GM21528 (cell line): Measurements from ENCODE around the gene GUCY2F.
A peak's percentile ranks its signal among the peaks of the same experiment; 100 is the strongest.

Source experiments
- ATAC-seq: cut with Tn5 transposase; IDR thresholded peaks from one replicate; pipeline ENCODE4 v1.9.1; 2021; ENCODE audit warnings: mild to moderate bottlenecking, moderate library complexity; ENCODE audit not compliant: unreplicated experiment, low FRiP score

GUCY2F gene

GRCh38 chrX:109481986-109482385 is at the start of gene GUCY2F:
TSS of gene GUCY2F (minus strand) at chrX:109482086. CDS start at chrX:109475936, 6,150 bp downstream.
- ATAC-seq, result no peak

DNA sequence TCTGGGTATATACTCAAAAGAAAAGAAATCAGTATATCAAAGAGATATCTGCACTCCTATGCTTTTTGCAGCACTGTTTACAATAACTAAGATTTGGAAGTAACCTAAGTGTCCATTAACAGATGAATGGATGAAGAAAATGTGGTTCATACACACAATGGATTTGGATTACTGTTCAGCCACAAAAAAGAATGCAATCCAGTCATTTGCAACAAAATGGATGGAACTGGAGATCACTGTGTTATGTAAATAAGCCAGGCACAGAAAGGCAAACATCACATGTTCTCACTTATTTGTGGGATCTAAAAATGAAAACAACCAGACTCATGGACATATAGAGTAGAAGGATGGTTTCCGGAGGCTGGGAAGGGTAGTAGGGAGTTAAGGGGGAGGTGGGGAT is 37.1 kb upstream of the GUCY2F start:
- no peak for ATAC-seq

- no peak for ATAC-seq
These were observed 29.2 kb upstream of the GUCY2F start for GRCh38 chrX:109511113-109511512.

DNA sequence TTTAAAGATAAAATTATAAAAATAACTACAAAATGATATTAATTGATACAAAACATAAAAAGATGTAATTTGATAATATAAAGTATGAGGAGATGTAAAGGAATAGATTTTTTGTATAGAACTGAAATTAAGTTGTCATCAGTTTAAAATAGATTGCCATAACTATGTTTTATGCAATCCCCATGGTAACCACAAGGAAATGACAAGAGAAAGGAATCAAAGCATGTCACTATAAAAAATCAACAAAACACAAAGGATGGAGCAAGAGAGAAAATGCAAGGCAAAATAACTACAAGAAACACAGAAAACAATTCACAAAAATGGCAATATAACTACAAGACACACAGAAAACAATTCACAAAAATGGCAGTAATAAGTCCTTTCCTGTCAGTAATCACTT is 27.0 kb upstream of the GUCY2F start:
- no peak for ATAC-seq

- no peak for ATAC-seq
These were observed 19.3 kb upstream of the GUCY2F start for GRCh38 chrX:109501176-109501575.

DNA sequence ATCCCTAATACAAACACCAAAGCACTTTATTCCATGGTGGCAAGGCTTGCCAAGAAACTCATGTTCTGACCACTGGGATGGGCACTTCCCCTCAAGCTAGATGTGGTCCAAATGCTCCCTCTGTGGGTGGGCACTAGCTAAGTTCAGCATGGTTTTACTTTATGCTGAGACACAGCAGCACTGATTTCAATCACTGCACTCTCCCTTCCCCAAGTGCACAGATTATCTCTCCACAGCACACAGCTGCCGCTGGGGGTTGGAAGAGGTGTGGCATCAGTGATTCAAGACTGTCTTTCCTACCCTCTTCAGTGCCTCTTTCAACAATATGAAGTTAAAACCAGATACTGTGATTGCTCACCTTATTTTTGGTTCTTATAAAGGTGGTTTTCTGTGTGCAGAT is 16.5 kb upstream of the GUCY2F start:
- ATAC-seq, result no peak

DNA sequence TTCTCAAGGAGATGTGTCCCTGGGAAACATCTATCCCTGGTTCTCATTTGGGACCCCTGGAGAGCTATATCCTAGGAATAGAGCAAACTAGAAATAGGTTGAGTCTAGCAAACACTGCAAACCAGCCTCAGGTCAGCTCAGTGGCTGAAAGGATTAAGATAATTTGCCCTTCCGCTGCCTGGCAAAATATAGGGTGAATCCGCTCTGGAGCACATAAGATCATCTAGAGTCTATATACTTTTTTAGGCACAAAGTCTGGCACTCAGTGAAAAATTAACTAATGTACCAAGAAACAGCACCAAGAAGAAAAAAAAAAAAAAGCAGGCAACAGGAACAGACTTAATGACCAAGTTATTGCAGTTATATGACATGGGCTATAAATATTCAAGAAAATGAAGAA is 7.3 kb upstream of the GUCY2F start:
- ATAC-seq, result no peak

DNA sequence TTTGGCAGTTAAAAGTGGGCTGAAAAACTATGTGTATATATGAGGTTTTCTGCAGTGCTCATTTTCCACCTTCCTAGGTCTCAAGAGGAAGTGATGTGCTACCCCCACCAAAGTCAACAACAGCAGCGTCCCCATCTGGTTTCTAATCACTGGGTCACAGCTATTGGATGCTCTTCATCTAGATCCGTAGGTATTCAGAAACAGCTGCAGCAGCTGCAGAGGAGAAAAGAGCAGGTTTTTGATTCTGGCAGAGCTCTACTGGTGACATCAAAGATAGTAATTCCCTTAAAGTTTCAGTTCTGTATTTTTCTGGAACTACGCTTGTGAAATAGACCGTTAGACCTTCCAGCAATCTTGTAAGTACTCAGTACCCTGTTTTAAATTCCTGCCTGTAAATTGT is 5.8 kb upstream of the GUCY2F start:
- ATAC-seq, result no peak

- ATAC-seq, result no peak
These were observed 3.8 kb upstream of the GUCY2F start for GRCh38 chrX:109485470-109486340.

DNA sequence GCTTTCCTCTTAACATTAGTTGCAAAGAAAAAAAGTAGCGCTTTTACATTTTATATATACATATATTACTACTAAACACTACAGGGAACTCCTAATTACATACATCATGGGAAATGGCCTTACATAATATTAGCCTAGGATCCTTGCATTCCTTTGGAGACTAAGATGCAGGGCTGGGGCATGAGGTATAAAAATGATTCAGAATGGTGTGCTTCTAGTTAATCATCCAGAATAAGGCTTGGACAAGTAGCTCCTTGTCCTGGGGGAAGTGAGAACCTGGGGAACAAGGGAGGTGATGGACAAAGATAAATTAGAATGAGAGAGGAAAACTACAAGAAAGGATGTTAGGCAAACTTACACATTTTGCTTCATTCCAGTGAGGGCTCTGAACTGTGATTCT is 3.0 kb upstream of the GUCY2F start:
- ATAC-seq, result no peak

GRCh38 chrX:109475174-109475891 is 6.6 kb downstream of the GUCY2F start:
- no peak for ATAC-seq

- no peak for ATAC-seq
These were observed 8.7 kb downstream of the GUCY2F start for GRCh38 chrX:109472939-109473735.

GRCh38 chrX:109464231-109464630 is 17.7 kb downstream of the GUCY2F start:
- ATAC-seq, result no peak

GRCh38 chrX:109463784-109464183 is 18.1 kb downstream of the GUCY2F start:
- no peak for ATAC-seq

DNA sequence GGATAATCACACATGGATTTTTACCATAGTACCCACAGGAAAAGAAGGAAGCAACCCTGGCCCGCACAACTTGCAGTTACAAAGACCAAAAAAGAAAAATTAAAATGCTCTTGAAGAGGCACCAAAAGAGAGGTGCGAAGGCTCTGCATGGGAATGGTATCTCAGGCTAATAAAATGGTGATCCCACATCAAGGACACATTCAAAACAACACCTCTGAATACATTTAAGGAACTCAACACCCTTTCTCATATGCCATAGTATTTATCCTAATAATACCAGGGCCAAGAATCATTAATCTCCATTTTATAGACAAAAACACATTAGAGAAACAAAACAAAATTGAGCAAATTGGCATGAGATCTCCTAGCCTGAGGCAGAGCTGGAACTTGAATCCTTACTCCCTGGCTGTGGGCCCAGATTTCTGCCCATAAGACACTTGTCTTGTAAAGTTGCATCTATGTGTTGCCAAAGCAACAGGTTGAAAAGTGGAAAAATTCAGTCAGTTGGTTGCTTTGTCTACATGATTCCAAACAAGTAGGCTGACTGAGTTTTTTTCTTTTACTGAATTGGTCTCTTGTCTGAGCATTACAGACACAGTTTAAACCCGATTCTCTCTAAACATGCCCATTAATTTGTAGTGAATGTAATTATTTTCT is 33.5 kb downstream of the GUCY2F start:
- no peak for ATAC-seq

GRCh38 chrX:109441266-109441665 is 40.6 kb downstream of the GUCY2F start:
- ATAC-seq, result no peak

DNA sequence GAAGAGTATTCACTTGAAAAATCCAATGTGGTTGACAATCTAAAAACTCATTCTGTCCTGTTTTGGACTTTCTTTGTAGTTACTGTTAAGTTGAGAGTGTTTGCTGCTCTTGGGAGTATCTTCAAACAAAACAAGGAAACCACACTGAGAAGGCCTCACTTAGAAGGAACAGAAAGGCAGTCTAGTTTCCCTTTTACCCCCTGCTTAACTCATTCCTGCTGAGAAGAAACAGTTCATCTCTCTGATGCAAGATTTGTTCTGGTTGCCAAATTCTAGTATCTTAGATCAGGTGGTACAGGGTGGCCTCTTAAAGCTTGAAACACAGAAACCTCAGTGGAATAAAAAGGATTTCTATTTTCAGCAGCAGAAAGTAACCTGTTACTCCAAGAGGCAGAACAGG is 41.4 kb downstream of the GUCY2F start:
- ATAC-seq, result peak; percentile 88

DNA sequence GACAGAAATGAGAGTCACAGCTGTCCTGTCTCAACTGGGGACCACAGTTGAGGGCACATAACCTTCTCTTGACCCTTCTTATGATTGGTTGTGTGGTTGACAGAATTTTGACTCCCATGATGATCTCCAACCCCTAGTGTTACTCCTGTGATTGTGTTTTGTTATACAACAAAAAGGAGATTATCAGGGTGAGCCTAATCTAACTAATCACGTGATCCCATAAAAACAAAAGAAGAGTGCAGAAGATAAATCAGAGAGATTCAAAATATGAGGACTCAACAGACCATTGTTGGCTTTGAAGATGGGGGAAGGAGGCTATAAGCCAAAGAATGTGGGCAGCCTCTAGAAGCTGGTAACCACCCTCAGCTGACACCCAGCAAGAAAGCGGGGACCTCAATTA is 72.7 kb downstream of the GUCY2F start:
- no peak for ATAC-seq

- ATAC-seq, result no peak
These were observed 78.0 kb downstream of the GUCY2F start for GRCh38 chrX:109403922-109404321.

DNA sequence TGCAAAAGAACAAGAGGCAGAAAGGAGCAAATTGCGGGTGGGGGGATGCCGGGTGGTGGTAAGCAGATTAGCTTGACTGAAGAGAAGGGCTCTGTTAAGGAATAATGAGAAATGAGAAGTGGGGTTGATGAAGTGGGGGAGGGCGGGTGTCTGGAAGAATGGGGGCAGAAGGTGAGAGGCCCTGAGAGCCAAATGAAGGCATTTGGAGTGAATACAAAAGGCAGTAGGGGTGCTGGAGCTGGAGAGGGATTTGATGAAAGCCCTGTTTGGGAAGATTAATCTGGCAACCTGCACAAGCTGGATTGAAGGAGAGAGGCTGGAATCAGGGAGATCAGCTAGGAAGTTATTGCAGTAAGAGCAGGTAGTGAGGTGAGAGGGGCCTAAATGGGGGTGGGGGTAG is 82.1 kb downstream of the GUCY2F start:
- no peak for ATAC-seq

GRCh38 chrX:109398833-109399232 is 83.1 kb downstream of the GUCY2F start:
- no peak for ATAC-seq
